GM20431 (cell line): Measurements from ENCODE around the gene CARS1.

ENCODE experiments used
- in situ Hi-C: fragments of 300-500 bp; cut with MseI, MboI; formaldehyde crosslinking; loops from one replicate; pipeline ENCODE4 v1.15.0; 2020; ENCODE audit warnings: low sequenced_read_pairs; ENCODE audit not compliant: unreplicated experiment

The CARS1 gene

GRCh38 chr11:3014943-3015342 is 42.3 kb downstream of the CARS1 start:
- in situ Hi-C loops: no loop called here

GRCh38 chr11:3014057-3014938 is 42.9 kb downstream of the CARS1 start:
- in situ Hi-C loops: no loop called here

DNA sequence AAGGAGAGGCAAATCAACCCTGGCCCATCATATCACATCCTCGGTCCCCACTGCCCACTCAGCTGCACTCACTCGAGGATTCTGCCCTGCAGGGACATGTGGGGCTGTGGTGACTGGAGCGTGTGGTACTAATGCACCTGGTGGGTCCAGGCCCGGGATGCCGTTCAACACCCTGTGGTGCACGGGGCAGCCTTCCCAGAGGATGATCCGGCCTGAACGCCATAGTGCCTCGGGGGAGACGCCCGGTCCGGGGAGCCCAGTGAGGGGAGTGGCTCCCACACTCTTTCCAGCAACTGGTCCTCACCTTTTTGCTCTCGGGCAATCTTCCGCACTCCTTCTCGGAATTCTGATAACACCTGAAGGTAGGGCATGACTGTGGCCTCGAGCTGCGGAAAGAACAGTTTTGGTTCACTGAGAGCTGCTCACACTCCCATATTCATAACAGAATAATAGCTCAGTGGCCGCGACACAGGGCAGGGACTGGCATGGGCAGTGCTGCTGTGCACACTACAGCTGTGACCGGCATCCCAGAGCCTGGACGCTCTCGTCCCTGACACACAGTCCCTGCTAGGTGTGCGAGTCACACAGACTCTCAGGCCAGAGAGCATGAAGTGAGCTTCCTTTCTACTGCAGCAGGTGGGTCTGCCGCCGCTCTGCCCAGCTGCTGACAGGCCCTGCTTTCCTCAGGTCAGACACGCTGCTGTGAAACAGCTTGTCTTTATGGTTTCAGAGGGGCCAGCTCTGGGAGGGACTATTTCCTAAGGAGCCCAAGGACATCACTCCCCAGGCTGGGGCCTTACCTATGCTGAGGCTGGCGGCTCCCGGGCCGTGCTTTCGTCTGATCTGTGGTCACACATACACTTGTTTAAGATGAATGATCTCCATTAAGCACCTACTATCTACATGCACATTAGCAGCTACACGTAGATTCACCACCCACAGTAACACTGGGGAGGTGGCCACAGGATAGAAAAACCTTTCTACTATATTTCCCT is 45.0 kb downstream of the CARS1 start:
- in situ Hi-C loops: no loop called here

GRCh38 chr11:3010521-3011275 is 46.5 kb downstream of the CARS1 start:
- in situ Hi-C loops: no loop called here

DNA sequence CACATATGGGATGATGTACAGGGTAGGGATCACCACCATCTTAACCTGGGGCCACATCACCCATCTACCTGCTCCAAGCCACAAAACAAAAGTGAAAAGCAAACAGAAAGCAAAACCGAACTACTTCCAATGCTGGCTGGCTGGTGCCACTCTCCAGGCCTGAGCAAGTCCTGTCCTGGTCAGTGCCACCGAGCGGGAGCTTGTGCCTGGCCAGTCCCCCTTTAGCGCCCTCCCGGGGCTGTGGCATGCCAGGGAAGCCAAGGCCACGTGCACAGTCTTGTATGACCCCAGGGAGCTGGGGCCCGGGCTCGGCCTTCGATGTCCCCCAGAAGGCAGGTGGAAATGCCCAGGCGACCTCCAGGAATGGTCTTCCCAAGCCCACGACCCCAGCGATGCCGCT is 47.2 kb downstream of the CARS1 start:
- in situ Hi-C loops: no loop called here

- in situ Hi-C loops: no loop called here
These were observed 47.7 kb downstream of the CARS1 start for GRCh38 chr11:3009481-3009880.

DNA sequence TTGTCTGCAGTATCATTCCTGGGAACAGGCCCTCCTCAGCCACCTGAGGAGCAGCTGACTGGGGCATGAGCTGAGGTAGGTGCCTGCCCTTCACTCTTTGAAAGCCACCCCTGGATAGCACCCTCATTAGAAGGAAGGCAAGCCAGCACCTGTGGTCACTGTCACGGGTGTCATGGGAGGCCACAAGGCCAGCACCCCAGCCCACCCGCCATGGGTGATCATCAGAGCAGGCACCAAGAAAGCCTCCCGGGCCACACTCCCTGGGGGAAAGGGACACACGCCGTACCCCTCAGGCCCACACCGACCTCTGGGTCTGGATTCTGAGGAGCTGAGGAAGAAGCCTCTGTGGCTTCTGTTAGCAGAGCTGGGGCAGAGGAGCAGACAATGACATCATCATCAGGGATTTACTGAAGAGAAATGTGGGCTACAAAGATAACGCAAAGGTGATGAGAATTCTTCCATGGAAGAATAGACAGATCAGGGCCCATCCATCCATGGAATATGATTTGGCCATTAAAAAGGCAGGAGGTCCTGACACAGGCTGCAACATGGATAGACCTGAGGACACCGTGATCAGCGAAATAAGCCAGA is 48.4 kb downstream of the CARS1 start:
- in situ Hi-C loops: no loop called here

DNA sequence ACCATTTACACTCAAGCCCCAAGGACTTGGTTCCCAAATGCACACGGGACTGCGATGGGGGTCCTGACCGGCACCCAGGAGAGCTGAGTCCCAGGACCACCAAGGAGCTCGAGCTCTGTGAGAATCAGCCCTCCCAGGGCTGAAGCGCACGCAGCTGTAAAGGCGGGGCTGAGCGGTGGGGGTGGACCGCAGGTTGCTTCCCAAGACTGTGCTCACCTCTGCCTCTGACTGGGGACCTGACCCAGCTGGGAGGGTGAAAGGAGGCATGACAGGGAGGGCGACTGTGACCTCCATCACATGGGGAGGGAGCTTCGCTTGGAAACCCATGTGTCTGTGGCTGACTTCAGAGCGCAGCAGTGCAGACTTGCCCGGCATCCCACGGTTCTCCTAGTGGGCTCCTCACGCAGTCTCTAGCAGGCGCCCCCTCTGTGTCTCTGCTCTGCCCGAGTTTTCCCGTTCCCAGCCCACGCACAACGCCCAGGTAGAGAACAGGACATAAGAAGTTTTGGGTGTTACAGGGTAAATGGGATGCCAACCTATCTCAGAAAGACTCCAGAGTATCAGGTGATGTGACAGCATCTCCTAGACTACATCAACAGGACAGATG is 49.7 kb downstream of the CARS1 start:
- in situ Hi-C loops: no loop called here

DNA sequence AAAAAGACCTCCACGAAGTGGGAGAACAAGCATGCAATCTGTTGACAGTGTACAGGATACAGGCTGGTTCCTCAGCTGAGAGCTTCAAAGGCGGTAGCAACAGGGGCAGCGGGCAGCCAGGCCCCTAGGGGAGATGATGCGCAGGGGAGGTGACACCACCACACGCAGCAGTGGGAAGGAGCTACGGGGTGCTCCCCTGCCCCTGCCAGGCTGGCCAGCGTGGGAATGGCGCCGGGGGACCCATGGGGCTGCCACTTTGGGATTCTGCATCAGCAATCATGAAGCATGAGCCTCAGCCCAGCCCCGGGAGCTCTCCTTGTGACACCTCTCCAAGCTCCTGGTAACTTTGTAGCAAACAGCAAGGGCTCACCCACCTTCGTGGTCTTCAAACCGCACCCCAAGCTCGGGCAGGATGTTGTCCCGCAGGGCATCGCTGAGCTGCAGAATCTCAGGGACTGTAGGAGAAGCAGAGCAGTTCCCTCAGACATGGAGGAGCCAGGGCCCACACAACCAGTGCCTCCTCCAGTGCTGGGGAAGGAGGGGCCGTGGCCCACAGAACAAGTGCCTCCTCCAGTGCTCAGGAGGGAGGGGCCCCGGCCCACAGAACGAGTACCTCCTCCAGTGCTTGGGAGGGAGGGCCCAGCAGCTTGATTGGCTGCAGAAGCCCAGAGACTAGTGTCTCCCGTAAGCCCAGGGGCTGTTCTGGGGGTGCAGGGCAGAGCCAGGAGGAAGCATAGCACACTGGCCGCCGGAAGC is 50.5 kb downstream of the CARS1 start:
- in situ Hi-C loops: no loop called here

- in situ Hi-C loops: no loop called here
These were observed 52.7 kb downstream of the CARS1 start for GRCh38 chr11:3004481-3004880.

DNA sequence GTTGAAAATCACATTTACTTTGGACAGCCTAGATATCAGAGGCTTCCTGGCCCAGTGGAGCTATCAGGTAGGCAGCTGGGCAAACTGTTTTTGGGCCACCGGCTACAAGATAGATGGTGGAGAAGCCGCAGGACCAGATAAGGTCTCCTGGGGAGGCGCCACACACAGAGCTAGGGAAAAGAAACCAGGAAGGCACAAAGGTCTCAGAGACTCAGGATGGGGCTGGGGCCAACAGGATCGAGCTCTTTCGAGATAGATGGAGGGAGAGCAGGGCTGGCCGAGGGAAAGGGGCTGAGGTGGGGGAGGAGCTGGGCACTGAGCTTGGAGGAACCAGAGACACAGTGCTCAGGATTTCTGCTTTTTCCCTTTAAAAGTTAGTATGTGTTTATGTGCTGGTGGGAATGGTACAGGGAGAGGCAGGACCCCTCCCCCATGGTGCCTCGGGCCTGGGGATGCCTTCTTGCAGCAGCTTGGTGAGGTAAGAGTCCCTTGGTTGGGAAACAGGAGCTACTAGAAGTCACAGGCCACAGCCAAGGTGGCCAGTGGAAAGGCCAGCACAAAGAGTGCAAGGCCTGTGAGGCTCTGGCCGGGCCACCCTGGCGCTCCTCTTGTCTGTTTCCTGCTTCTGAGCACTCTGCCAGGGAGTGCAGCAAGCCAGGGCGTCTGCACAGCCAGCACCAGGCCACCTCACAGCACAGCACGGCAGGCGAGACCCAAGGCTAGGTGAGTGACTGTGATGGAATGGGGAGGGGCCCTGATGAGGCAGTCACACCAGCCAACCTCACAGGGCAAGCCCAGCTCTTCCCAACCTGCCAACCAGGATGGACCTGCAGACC is 53.6 kb downstream of the CARS1 start:
- in situ Hi-C loops: no loop called here

DNA sequence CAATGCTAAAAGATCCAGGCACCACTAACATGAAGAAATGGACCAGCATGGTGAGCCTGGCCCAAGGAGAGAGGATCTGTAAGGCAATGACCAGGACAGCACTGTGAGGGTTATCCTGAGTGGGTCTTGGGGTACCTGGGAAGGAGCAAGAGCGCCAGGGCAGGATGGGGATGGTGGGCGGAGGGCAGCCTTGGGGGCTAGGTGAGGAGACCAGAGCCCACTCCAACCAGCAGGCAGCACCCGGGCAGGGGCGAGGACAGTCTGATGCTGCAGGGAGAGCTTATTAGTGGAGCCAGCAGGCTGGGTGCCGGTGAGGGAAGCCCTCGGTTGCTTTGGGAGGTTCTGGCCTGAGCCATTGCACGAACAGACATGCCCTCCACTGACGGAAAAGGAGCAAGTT is 54.4 kb downstream of the CARS1 start:
- in situ Hi-C loops: no loop called here

- in situ Hi-C loops: no loop called here
These were observed 54.8 kb downstream of the CARS1 start for GRCh38 chr11:3002351-3002861.

- in situ Hi-C loops: no loop called here
These were observed 55.7 kb downstream of the CARS1 start for GRCh38 chr11:3001496-3001895.

DNA sequence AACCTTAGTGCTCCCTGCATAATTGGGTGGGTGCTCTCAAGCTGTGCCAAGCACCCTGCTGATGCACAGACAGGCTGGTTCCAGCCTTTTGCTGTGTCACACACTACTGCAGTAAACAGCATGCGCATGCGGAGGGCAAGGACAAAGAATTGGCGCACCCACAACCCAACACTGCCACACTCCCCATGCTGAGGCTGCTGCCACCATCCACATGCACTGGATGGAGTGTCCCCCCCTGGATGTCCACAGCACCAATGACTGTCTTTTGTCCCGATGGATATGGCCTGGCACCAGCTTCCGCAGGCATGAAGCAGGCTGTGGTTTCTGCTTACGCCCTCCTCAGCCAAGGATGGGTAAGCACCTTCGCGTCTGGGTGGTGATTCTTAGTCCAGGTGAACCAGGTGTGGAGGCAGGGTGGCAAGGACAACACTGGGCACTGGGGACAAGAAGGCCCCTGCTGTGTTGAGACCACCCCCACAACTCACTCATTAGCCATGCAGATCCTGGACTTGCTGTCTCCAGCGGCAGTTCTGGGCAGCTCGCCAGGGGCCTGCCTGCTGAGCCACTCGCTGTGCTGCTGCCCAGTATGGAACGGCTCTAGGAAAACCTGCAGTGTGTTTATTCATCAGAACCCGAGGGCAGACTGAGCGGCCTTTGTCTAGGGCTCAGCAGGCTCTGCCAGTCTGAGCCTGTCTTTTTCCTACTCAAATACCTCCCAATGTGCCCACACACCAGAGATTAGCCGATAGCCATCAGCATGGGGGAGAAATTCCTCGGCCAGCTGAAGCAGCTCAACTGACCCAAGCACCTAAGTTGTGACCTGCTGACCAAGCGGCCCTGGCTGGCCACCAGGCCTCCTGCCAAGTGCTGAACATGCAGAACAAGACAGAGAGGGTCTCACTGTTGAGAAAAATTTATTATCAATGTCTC is 56.9 kb downstream of the CARS1 start:
- in situ Hi-C loops: no loop called here

- in situ Hi-C loops: no loop called here
These were observed 57.7 kb downstream of the CARS1 start for GRCh38 chr11:2999464-2999998.
